PC-9 (cell line): Measurements from ENCODE around the gene FGD4.

Experiments
- CTCF ChIP-seq: fragments of 200-600 bp; sonication (generic); conservative IDR thresholded peaks from 2 replicates; pipeline ENCODE4 v1.6.1; 2017; ENCODE audit warnings: mixed run types, antibody characterized with exemption, mild to moderate bottlenecking, moderate library complexity
- EZH2 ChIP-seq: fragments of 200-600 bp; sonication (generic); IDR thresholded peaks from 2 replicates; pipeline ENCODE4 v1.8.0; 2017; ENCODE audit warnings: antibody characterized with exemption, low read depth

GRCh38 chr12:32662665-32663064 lies 263.3 kb downstream of the FGD4 start:
- no peak for TF ChIP-seq EZH2
- no peak for TF ChIP-seq CTCF
